NB4 (cell line): Measurements from ENCODE around the gene SPIN1.

ENCODE experiments used
- CTCF ChIP-seq: IDR thresholded peaks from one replicate; pipeline ENCODE4 v1.5.1; 2012; ENCODE audit warnings: low read depth, low read length
- MAX ChIP-seq: IDR thresholded peaks from 2 replicates; pipeline ENCODE4 v1.6.1; 2011; ENCODE audit warnings: low read depth, low read length
- MYC ChIP-seq: IDR thresholded peaks from 2 replicates; pipeline ENCODE4 v1.6.1; 2011; ENCODE audit warnings: low read depth, low read length
- POLR2A ChIP-seq: IDR thresholded peaks from 2 replicates; pipeline ENCODE4 v1.6.1; 2011; ENCODE audit warnings: mild to moderate bottlenecking; ENCODE audit not compliant: insufficient read length; ENCODE audit errors: extremely low read depth

- no peak for TF ChIP-seq CTCF
- no peak for TF ChIP-seq POLR2A
- no peak for TF ChIP-seq MYC
- TF ChIP-seq MAX, result no peak
Observed at GRCh38 chr9:88426651-88427050, 38.4 kb downstream of the SPIN1 start.
